ENCODE results near the gene CFL1.

The CFL1 gene

GRCh38 chr11:65887723-65888162, 29.8 kb upstream of the CFL1 start:
- DNase-seq, result no peak

GRCh38 chr11:65886826-65887722, 29.1 kb upstream of the CFL1 start:
- no peak for DNase-seq

GRCh38 chr11:65885808-65886536, 28.0 kb upstream of the CFL1 start:
- no peak for DNase-seq

GRCh38 chr11:65885231-65885630, 27.3 kb upstream of the CFL1 start:
- no peak for DNase-seq

GRCh38 chr11:65884716-65885092, 26.7 kb upstream of the CFL1 start:
- DNase-seq, result peak; percentile 58

DNA sequence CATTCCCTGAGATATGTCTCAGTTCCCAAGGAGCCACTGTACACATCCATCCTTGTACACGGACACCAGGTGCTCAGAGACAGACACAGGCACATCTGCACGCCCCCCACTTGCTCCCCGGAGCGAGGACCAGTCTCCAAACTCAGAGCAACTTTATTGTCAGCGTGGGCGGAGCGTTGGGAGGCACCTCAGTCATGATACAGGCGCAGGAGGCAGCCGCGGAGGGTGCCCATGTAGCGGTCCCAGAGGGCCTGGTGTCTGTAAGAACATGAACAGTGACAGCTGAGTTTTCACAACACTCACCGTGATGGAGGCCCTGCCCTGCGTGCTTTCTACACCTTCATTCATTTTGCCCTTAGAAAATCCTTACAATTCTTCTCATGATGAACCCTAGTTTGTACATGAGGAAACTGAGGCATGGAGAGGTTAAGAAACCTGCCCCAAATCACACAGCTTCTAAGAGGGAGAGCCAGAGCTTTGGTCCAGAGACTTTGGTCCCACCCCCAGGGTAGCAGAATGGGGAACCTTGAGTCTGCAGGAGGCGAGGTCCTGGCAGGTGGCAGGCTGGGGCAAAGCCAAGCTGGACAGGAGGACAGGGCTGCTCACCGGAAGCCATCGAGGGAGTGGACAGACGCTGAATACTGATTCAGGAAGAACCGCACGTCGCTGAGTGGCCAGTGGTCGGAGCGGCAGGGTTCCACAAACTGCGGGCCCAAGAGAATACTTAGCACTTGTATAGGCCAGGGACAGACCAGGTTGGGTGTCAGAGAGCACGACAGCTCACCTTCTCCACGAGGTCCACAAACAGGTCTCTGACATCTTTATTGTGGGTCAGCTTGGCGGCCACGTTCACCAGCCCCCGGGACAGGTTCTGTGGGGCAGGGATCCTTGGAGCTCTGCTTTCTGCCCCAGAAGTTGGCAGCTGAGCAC, 26.1 kb upstream of the CFL1 start:
- DNase-seq, result no peak

GRCh38 chr11:65883058-65883761, 25.2 kb upstream of the CFL1 start:
- no peak for DNase-seq

GRCh38 chr11:65882120-65883057, 24.4 kb upstream of the CFL1 start:
- no peak for DNase-seq

DNA sequence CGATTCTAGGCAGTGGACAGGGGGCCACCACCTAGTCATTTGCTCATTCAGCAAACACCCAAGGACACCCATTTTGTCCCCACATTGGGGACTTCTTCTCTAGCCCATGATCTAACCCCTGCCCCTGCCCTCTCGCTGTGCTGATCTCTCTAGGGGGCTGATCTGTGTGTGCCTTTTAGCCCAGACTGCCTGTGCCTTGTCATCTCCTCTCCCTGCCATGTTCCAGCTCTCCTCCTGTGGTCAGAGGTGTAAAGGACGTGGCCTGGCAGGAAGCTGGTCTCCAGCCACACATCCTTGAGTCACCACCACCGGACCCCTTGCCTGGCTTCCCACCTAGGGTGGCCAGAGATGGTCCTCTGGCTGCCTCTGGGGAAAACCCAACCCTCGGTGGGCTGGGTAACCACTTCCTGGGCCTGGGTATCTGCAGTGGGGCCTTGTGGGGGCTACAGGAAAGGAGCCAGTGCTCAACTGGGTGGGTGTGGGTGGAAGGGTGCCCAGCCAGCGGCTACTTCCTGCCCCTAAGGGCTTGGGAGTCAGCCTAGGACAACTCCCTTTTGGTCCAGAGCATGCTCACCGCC, 23.0 kb upstream of the CFL1 start:
- no peak for DNase-seq

DNA sequence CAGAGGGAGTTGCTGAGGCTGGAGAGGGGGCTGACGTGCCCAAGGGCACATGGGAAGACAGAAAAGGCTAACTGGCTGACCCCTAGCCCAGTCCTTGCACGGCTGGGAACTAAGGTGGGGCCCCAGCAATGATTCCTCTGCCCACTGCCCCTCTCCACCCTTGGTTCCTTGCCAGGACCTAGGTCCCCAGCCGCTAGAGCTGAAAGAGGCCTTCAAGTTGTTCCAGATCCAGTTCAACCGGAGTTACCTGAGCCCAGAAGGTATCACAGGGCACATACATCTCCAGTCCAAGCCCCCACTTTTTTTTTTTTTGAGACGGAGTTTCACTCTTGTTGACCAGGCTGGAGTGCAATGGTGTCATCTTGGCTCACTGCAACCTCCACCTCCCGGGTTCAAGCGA, 22.0 kb upstream of the CFL1 start:
- no peak for DNase-seq

- DNase-seq, result no peak
Measured at GRCh38 chr11:65879617-65880016, 21.6 kb upstream of the CFL1 start, which contains the start of gene CTSW. CTSW (plus strand) TSS chr11:65879837; CDS start chr11:65879855, 18 bp downstream.

GRCh38 chr11:65873318-65874156, 15.6 kb upstream of the CFL1 start:
- DNase-seq, result peak; percentile 92

GRCh38 chr11:65872586-65873317, 14.8 kb upstream of the CFL1 start, which contains the start of gene EFEMP2:
EFEMP2 (minus strand) TSS chr11:65872800; CDS start chr11:65872354, 446 bp downstream.
- no peak for DNase-seq

GRCh38 chr11:65871811-65872548, 14.0 kb upstream of the CFL1 start:
- no peak for DNase-seq

- no peak for DNase-seq
Measured at GRCh38 chr11:65870706-65871681, 13.0 kb upstream of the CFL1 start.

- no peak for DNase-seq
Measured at GRCh38 chr11:65870307-65870658, 12.3 kb upstream of the CFL1 start.

Data from NCI-H1105 (cell line).